ENCODE measurements around the gene COX8A. TPM values are rescaled to one million over a fixed set of nuclear protein-coding genes. Genes with fewer than 3 reads are reported as not detected.

The COX8A gene
- total and polyA plus RNA-seq, 3 experiments from 2014 or later, result 373 to 424 (median 388) TPM

DNA sequence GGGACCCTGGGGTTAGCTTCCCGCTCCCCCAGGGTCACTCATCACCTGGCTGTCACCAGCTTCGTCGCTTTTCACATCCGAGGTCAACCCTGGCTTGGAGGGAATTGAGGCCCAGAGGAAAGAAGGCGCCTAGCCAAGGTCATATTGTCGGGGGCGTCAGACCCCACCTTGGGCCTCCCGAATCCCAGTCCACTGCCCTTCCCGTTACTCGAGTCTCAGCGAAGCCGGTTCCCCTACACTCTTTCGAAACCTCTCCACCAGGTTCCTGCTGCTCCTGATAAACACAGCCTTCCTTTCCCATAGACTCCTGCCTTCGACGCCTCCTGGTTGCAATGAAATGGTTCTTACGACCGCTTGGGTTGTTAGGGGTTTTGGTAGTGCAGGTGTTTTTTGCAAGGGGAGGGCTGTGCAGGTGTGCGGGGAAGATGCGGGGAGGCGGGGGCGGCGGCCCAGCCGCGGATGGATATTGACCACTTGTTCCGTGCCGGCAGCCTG, 35.0 kb upstream of the COX8A start:
- peak in 1 of 5 donors; percentile 22 for DNase-seq
- Mint-ChIP-seq H3K4me3 (peak overlapping the region; percentile 85 to 92 (median 89)), H3K27me3 (no peaks in the 10 kb centered on the region), H3K4me1 (peaks cover 28 to 33% (median 33%) of the 10 kb centered on the region in 3 donors), H3K36me3 (peaks cover 0 to 16% (median 0%) of the 10 kb centered on the region in 3 donors), H3K9me3 (no peaks in the 10 kb centered on the region), H3K27ac (peak overlapping the region; percentile 57 to 97 (median 82))
- ChIA-PET CTCF (interaction anchor here (4.2 kb wide), 1 partner anchor 101 kb away, joined by 21 read pairs; the partner anchor contains the start of gene MARK2), POLR2A (interaction anchor here (1.0 kb wide), 2 partner anchors 12 to 101 kb away, joined by 4 to 5 read pairs; partner anchors contain the start of gene MARK2)
- Histone ChIP-seq H3K4me1 (ENCODE audit: insufficient read depth, low read length) (peaks cover 15% of the 10 kb centered on the region), H3K36me3 (ENCODE audit: insufficient read depth, low read length) (no peaks in the 10 kb centered on the region), H3K9me3 (ENCODE audit: low read length) (no peaks in the 10 kb centered on the region), H3K27ac (ENCODE audit: low read depth, low read length) (peak overlapping the region; percentile 59), H3K4me3 (ENCODE audit: low read length) (peak overlapping the region; percentile 71), H3K27me3 (ENCODE audit: insufficient read depth, low read length, poor library complexity, severe bottlenecking) (no peaks in the 10 kb centered on the region)

DNA sequence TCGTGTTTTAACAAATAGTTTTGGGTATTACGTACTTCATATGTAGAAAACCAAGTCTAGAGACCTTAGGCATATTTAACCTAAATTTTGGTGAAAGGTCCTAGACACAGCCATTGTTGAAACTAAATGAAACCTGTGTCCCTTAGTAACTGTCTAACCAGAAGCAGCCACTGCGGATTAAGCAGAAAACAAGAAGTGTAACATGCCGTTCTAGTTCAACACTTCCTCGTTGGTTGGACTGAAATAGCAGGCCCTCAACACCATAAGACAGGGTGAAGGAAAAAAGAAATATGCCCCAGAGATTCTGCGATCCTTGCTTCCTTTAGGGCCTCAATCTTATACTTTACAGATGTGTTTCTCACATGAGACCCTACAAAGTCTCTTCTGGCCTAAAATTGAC, 33.6 kb upstream of the COX8A start:
- Histone ChIP-seq H3K27me3 (ENCODE audit: insufficient read depth, low read length, poor library complexity, severe bottlenecking) (no peaks in the 10 kb centered on the region), H3K36me3 (ENCODE audit: insufficient read depth, low read length) (no peaks in the 10 kb centered on the region), H3K4me1 (ENCODE audit: insufficient read depth, low read length) (peaks cover 15% of the 10 kb centered on the region), H3K9me3 (ENCODE audit: low read length) (no peaks in the 10 kb centered on the region), H3K27ac (ENCODE audit: low read depth, low read length) (no peak overlapping the region), H3K4me3 (ENCODE audit: low read length) (no peak overlapping the region)
- Mint-ChIP-seq H3K4me1 (peaks cover 29 to 37% (median 36%) of the 10 kb centered on the region in 3 donors), H3K27me3 (no peaks in the 10 kb centered on the region), H3K27ac (peak overlapping the region in 5 of 8 donors; percentile 12 to 74 (median 38)), H3K4me3 (peak overlapping the region in 6 of 7 donors; percentile 14 to 87 (median 78)), H3K9me3 (no peaks in the 10 kb centered on the region), H3K36me3 (peaks cover 0 to 16% (median 0%) of the 10 kb centered on the region in 3 donors)
- no peak for DNase-seq
- ChIA-PET POLR2A (no interaction called here), CTCF (no interaction called here)

DNA sequence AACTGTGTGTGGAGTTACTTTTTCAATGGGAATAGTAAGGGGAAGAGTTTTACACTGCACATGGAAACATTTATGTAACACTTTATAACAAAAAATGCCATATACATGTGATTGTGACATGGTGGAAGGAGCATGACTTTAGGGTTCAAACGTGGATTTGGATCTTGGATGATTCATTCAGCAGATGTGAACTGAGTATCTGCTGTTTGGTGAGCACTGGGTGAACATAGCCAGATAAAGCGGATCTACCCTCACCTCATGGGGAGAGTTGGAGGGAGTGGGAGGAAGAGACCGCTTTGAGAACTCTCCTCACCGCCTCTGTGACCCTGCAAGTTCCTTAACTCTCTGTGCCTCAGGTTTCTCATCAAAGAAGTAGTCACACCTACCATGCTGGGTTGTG, 32.5 kb upstream of the COX8A start:
- Mint-ChIP-seq H3K4me3 (peak overlapping the region in 1 of 7 donors; percentile 85), H3K9me3 (no peaks in the 10 kb centered on the region), H3K27me3 (no peaks in the 10 kb centered on the region), H3K4me1 (peaks cover 30 to 39% (median 39%) of the 10 kb centered on the region in 3 donors), H3K27ac (peak overlapping the region in 4 of 8 donors; percentile 36 to 74 (median 54)), H3K36me3 (peaks cover 0 to 26% (median 0%) of the 10 kb centered on the region in 3 donors)
- H3K27ac ChIP-seq (ENCODE audit: low read depth, low read length), result no peak overlapping the region
- H3K4me1 ChIP-seq (ENCODE audit: insufficient read depth, low read length), result peaks cover 15% of the 10 kb centered on the region
- no peaks in the 10 kb centered on the region for H3K36me3 ChIP-seq (ENCODE audit: insufficient read depth, low read length)
- no peaks in the 10 kb centered on the region for H3K9me3 ChIP-seq (ENCODE audit: low read length)
- ChIA-PET POLR2A (interaction anchor here (0.6 to 0.9 kb wide), 2 partner anchors 110 to 173 kb away, joined by 3 to 5 read pairs; no protein-coding TSS in a partner anchor), CTCF (interaction anchor here (1.1 to 12.8 kb wide), 3 partner anchors 9 to 104 kb away, joined by 4 to 225 read pairs (median 4); partner anchors contain the start of gene MARK2)
- DNase-seq, result no peak
- H3K27me3 ChIP-seq (ENCODE audit: insufficient read depth, low read length, poor library complexity, severe bottlenecking), result no peaks in the 10 kb centered on the region
- H3K4me3 ChIP-seq (ENCODE audit: low read length), result no peak overlapping the region

DNA sequence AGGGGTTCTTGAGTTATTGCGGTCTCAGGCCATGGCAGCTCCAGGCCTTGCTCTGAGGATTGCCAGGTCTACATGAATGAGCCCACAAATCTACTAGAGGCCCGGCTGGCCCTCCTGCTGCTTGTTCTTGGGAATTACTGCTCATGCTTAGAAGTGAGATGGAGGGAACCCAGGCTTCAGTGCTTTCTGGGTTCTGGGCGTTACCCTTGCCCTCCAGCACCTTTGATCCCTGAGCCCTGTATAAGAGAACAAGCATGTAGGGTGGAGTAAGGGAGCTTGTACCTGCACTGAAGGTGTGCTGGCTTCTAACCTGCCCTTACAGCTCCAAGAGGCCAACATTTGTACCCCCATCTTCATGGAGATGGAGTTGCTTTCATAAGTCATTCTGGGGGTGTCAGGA, 31.6 kb upstream of the COX8A start:
- DNase-seq, result no peak
- no peak overlapping the region for H3K27ac ChIP-seq (ENCODE audit: low read depth, low read length)
- H3K27me3 Mint-ChIP-seq, result no peaks in the 10 kb centered on the region
- no peaks in the 10 kb centered on the region for H3K9me3 ChIP-seq (ENCODE audit: low read length)
- H3K27ac Mint-ChIP-seq, result peak overlapping the region in 1 of 8 donors; percentile 74
- H3K27me3 ChIP-seq (ENCODE audit: insufficient read depth, low read length, poor library complexity, severe bottlenecking), result no peaks in the 10 kb centered on the region
- no peaks in the 10 kb centered on the region for H3K9me3 Mint-ChIP-seq
- H3K4me3 ChIP-seq (ENCODE audit: low read length), result no peak overlapping the region
- no peak overlapping the region for H3K4me3 Mint-ChIP-seq
- H3K4me1 ChIP-seq (ENCODE audit: insufficient read depth, low read length), result peaks cover 15% of the 10 kb centered on the region
- H3K36me3 ChIP-seq (ENCODE audit: insufficient read depth, low read length), result no peaks in the 10 kb centered on the region
- CTCF ChIA-PET, result interaction anchor here (0.8 to 12.8 kb wide), 4 partner anchors 8 to 120 kb away, joined by 3 to 225 read pairs (median 4); partner anchors contain the start of gene MARK2
- H3K36me3 Mint-ChIP-seq, result peaks cover 0 to 29% (median 0%) of the 10 kb centered on the region in 3 donors
- POLR2A ChIA-PET, result interaction anchor here (0.9 kb wide), 1 partner anchor 174 kb away, joined by 5 read pairs; no protein-coding TSS in a partner anchor
- peaks cover 26 to 39% (median 39%) of the 10 kb centered on the region in 3 donors for H3K4me1 Mint-ChIP-seq

DNA sequence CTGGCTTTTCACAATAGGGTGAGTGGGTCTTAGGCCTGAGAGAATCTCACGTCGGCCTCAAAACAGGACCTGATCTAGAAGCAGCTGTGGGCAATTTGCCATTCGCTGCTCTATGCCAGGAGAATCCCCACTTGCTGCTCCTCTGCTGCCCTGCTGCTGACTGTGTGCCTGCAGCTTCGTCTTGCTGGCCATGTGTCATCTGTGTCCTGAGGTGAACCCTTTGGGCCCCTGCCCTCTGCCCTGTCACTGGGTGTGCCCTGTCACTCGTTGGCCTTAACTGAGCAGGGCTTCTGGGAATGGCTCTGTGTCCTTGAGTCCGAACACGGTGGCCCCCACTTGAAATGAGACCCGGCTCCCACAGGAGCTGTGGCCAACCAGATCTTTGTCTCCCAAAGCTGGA, 29.4 kb upstream of the COX8A start:
- Histone ChIP-seq H3K27ac (ENCODE audit: low read depth, low read length) (no peak overlapping the region), H3K4me3 (ENCODE audit: low read length) (no peak overlapping the region), H3K9me3 (ENCODE audit: low read length) (no peaks in the 10 kb centered on the region), H3K27me3 (ENCODE audit: insufficient read depth, low read length, poor library complexity, severe bottlenecking) (no peaks in the 10 kb centered on the region), H3K4me1 (ENCODE audit: insufficient read depth, low read length) (peaks cover under 1% of the 10 kb centered on the region), H3K36me3 (ENCODE audit: insufficient read depth, low read length) (no peaks in the 10 kb centered on the region)
- no peaks in the 10 kb centered on the region for H3K9me3 Mint-ChIP-seq
- H3K4me1 Mint-ChIP-seq, result peaks cover 15 to 26% (median 26%) of the 10 kb centered on the region in 3 donors
- H3K27me3 Mint-ChIP-seq, result no peaks in the 10 kb centered on the region
- peak overlapping the region in 1 of 7 donors; percentile 40 for H3K4me3 Mint-ChIP-seq
- DNase-seq, result no peak
- peaks cover 0 to 28% (median 1%) of the 10 kb centered on the region in 3 donors for H3K36me3 Mint-ChIP-seq
- ChIA-PET POLR2A (interaction anchor here (1.3 kb wide), 1 partner anchor 107 kb away, joined by 6 read pairs; the partner anchor contains the start of gene MARK2), CTCF (interaction anchor here (0.9 to 12.8 kb wide), 19 partner anchors 10 to 178 kb away, joined by 3 to 225 read pairs (median 5); partner anchors contain the start of genes MARK2, RCOR2 and ZFTA)
- H3K27ac Mint-ChIP-seq, result no peak overlapping the region

DNA sequence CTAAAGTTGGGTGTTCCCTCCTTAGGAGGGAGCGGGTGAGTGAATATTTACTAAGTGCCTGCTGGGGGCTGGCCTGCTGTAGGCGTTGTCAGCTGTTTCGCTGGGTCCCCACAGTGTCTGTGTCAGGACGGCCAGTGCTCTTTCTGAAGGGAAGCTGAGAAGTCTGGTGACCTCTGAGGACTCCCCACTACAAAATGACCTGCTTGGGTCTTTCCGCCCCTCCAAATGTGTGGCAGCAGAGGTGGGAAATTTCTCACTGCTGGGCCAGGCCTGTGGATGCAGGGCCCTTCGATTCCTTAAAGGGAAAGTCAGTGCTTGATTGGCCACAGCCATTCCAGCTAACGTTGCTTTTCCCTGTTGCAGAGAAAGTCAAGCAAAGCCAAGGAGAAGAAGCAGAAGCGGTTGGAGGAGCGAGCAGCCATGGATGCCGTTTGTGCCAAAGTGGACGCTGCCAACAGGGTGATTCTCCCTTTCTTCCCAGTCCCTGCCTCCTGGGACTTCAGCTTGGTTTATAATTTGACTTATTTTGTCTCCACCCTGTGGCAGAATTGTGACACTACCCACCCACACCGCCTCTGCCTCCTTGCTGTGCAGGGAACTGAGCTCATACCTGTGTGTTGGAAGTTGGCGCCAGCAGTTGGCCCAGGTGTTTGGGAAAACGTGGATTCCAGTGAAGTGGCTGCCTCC, 28.8 kb upstream of the COX8A start:
- DNase-seq, result peak; percentile 14 to 61 (median 45)
- Histone ChIP-seq H3K27me3 (ENCODE audit: insufficient read depth, low read length, poor library complexity, severe bottlenecking) (no peaks in the 10 kb centered on the region), H3K36me3 (ENCODE audit: insufficient read depth, low read length) (no peaks in the 10 kb centered on the region), H3K4me1 (ENCODE audit: insufficient read depth, low read length) (no peaks in the 10 kb centered on the region), H3K4me3 (ENCODE audit: low read length) (no peak overlapping the region), H3K9me3 (ENCODE audit: low read length) (no peaks in the 10 kb centered on the region), H3K27ac (ENCODE audit: low read depth, low read length) (no peak overlapping the region)
- ChIA-PET CTCF (interaction anchor here (0.7 to 12.8 kb wide), 30 partner anchors 10 to 280 kb away, joined by 3 to 225 read pairs (median 4); partner anchors contain the start of genes MARK2, RCOR2 and ZFTA), POLR2A (interaction anchor here (0.5 to 1.3 kb wide), 3 partner anchors 16 to 109 kb away, joined by 3 to 6 read pairs (median 4); partner anchors contain the start of gene MARK2)
- H3K27ac Mint-ChIP-seq, result peak overlapping the region in 2 of 8 donors; percentile 8 to 32
- no peaks in the 10 kb centered on the region for H3K9me3 Mint-ChIP-seq
- H3K36me3 Mint-ChIP-seq, result peaks cover 0 to 29% (median 1%) of the 10 kb centered on the region in 3 donors
- peaks cover 13 to 22% (median 22%) of the 10 kb centered on the region in 3 donors for H3K4me1 Mint-ChIP-seq
- H3K27me3 Mint-ChIP-seq, result no peaks in the 10 kb centered on the region
- no peak overlapping the region for H3K4me3 Mint-ChIP-seq

DNA sequence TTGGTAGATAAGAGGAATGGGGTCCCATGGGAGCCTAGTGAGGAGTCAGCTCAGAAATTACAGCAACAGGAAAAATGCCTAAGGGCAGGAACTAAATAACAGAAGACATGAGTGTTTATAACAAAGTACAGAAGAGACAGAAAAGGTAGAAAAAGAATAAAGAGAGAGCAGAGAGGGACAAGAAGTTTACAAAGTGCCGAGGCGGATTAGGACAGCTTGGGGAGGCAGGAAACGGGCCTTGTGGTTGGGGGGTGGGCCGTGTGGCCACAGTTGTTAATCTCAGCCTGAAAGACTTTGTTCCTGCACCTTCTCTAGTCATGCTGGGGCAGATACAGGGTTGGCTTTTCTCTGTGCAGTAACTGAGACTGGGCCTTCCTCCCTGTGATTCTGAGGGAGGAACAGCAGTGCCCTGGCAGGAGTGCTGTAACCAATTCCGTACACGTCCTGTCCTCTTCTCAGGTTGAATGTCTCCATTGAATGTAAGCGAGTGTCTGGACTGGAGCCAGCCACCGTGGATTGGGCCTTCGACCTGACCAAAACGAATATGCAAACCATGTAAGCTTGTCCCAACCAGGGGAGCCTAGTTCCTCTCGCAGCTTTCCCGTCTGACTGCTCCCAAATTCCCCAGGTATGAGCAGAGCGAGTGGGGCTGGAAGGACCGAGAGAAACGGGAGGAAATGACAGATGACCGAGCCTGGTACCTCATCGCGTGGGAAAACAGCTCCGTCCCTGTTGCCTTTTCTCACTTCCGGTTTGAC, 22.5 kb upstream of the COX8A start:
- CTCF ChIA-PET, result interaction anchor here (1.0 to 12.8 kb wide), 6 partner anchors 9 to 114 kb away, joined by 3 to 225 read pairs (median 4); partner anchors contain the start of gene MARK2
- H3K9me3 Mint-ChIP-seq, result no peaks in the 10 kb centered on the region
- no peaks in the 10 kb centered on the region for H3K9me3 ChIP-seq (ENCODE audit: low read length)
- H3K27me3 Mint-ChIP-seq, result peaks cover 0 to 2% of the 10 kb centered on the region in 2 donors
- peaks cover 30 to 46% (median 33%) of the 10 kb centered on the region in 3 donors for H3K4me1 Mint-ChIP-seq
- peaks cover 35% of the 10 kb centered on the region for H3K4me1 ChIP-seq (ENCODE audit: insufficient read depth, low read length)
- peaks cover 14% of the 10 kb centered on the region for H3K36me3 ChIP-seq (ENCODE audit: insufficient read depth, low read length)
- H3K27ac Mint-ChIP-seq, result peak overlapping the region; percentile 68 to 92 (median 86)
- peak overlapping the region; percentile 13 for H3K4me3 ChIP-seq (ENCODE audit: low read length)
- H3K27ac ChIP-seq (ENCODE audit: low read depth, low read length), result no peak overlapping the region
- H3K27me3 ChIP-seq (ENCODE audit: insufficient read depth, low read length, poor library complexity, severe bottlenecking), result no peaks in the 10 kb centered on the region
- H3K4me3 Mint-ChIP-seq, result peak overlapping the region; percentile 19 to 89 (median 68)
- peaks cover 0 to 52% (median 10%) of the 10 kb centered on the region in 3 donors for H3K36me3 Mint-ChIP-seq
- POLR2A ChIA-PET, result interaction anchor here (0.6 to 1.5 kb wide), 4 partner anchors 13 to 75 kb away, joined by 3 to 11 read pairs (median 4); partner anchors contain the start of genes COX8A and NAA40
- peak in 4 of 5 donors; percentile 11 to 66 (median 32) for DNase-seq
